Activated T-helper 1 cell treated with Interleukin-2 at 50 U/mL for 16 hours (primary cell): ENCODE results near the gene SLC16A11.
"Not testable (repeated sequence)": the region's sequence is repeated elsewhere in the genome, so short reads cannot be mapped to it uniquely, and the experiment has no call there.

ENCODE experiments used
- DNase-seq: peaks from one replicate; pipeline ENCODE4 v3.0.0-alpha.2; 2020; ENCODE audit warnings: low read depth

SLC16A11 gene

GRCh38 chr17:7043497-7044198 is at the start of gene SLC16A11:
Gene SLC16A11 (minus strand): TSS chr17:7044092. CDS start chr17:7043513, 579 bp downstream.
- no peak for DNase-seq

DNA sequence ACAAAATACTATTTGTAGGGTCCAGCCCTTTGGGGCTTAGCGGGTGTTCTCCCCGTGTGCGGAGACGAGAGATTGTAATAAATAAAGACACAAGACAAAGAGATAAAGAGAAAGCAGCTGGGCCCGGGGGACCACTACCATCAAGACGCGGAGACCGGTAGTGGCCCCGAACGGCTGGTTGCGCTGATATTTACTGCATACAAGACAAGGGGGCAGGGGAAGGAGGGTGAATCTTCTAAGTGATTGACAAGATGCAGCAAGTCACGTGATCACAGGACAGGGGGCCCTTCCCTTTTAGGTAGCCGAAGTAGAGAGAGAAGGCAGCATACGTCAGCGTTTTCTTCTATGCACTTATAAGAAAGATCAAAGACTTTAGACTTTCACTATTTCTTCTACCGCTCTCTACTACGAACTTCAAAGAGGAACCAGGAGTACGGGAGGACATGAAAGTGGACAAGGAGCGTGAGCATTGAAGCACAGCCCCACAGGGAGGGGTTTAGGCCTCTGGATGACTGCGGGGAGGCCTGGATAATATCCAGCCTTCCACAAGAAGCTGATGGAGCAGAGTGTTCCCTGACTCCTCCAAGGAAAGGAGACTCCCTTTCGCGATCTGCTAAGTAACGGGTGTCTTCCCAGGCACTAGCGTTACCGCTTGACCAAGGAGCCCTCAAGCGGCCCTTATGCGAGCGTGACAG is 47.6 kb upstream of the SLC16A11 start:
- DNase-seq = not testable (repeated sequence)

DNA sequence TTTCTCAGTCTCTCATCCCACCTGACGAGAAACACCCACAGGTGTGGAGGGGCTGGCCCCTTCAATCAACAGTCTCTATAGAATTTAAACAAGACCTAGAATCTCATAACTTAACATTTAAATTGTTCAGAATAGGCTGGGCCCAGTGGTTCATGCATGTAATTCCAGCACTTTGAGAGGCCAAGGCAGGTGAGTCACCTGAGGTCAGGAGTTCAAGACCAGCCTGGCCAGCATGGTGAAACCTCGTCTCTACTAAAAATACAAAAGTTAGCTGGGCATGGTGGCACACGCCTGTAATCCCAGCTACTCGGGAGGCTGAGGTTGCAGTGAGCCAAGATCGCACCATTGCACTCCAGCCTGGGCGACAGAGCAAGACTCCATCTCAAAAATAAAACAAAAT is 45.7 kb upstream of the SLC16A11 start:
- not testable (repeated sequence) for DNase-seq

DNA sequence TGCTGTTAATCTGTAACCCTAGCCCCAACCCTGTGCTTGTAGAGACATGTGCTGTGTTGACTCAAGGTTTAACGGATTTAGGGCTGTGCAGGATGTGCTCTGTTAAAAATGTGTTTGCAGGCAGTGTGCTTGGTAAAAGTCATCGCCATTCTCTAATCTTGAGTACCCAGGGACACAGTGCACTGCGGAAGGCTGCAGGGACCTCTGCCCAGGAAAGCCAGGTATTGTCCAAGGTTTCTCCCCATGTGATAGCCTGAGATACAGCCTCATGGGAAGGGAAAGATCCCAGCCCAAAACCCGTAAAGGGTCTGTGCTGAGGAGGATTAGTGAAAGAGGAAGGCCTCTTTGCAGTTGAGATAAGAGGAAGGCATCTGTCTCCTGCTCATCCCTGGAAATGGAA is 44.5 kb upstream of the SLC16A11 start:
- not testable (repeated sequence) for DNase-seq

DNA sequence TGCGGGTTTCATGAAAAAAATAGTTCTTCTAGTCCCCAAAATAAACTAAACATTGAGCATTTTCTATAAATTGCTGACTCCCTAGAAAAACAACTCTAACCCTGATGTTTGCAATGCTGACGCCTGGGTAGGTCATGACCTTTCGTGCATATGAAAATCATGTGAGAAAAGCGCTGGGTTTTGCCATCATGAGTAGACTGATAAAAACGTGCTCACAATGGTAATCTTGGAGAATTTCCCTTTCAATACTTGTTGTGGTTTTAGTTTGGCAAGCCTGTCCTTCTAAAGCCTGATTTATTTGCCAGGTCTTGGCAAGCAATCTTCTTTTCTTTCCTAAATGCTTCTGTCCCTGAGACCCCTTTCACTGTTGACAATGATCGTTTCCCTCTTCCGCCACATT is 40.2 kb upstream of the SLC16A11 start:
- no peak for DNase-seq

GRCh38 chr17:7083592-7083991 is 39.7 kb upstream of the SLC16A11 start:
- no peak for DNase-seq

DNA sequence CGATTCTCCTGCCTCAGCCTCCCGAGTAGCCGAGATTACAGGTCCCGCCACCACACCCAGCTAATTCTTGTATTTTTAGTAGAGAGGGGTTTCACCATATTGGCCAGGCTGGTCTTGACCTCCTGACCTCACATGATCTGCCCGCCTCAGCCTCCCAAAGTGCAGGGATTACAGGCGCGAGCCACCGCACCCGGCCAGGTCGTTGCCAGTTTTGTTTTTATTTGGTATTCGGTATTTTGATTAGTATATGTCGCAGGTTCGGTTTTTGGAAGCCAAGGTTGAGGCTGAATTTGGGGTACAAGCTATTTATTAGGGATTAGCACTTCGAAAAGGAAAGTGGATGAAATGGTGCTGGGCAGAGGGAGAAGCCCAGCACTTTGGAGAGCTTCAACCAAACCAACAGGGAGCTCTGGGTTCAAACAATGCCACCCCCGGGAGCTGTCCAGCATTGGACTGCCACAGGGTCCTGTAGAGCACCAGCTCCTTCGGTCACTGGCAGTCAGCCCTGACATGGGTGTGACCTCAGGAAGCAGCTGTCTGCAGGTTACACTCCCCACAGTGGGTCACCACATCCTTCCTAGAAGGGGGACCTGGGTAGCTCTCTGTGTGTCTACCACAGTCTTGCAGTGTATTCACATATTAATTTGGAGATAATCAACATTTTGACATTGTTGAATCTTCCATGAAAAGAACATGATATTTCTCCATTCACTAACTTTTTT is 37.6 kb upstream of the SLC16A11 start:
- DNase-seq = no peak

GRCh38 chr17:7080456-7081041 is 36.7 kb upstream of the SLC16A11 start:
- DNase-seq = no peak

DNA sequence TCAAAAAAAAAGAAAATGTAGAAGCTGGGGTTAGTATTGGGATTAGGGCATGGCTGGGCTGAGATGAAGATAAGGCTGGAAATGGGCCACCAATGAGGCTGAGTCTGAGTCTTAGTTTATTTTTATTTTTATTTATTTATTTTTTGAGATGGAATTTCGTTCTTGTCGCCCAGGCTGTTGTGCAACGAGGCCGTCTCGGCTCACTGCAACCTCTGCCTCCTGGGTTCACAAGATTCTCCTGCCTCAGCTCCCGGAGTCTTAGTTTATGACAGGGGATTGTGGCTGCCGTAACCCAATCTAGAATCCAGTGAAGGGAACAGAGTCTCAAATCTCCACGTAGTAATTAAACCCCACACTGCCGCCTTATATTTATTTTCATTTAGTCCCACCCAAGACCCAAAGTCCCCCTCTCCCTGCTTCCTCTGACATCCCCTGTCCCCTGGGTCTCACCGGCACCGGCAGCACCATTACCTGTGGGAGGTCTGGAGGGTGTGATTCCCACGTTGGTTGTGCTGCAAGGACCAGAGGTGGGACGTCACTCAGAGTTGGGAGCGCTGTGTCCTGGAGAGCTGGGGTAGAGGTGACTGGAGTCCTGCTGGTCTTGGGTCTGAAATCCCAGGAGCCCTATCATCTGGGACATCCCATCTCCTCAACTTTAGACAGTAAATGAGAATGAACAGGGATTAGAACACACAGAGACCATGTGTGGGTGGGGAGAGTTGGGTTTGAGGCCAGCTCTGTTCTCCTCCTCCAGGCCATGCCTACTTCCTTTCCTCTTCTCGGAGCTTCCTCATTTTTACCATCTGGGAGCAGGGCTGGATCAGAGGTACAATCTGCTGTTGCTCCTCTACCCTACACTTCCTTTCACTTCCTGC is 35.9 kb upstream of the SLC16A11 start, which contains the start of gene CLEC10A:
Gene CLEC10A, minus strand, starts transcription at position 671 of the 875 bp plus-strand sequence. CDS start 1,439 bp downstream, outside the sequence.
- no peak for DNase-seq

GRCh38 chr17:7078711-7079110 is 34.8 kb upstream of the SLC16A11 start:
- DNase-seq = no peak

GRCh38 chr17:7077911-7078546 is 34.1 kb upstream of the SLC16A11 start:
- DNase-seq = no peak

DNA sequence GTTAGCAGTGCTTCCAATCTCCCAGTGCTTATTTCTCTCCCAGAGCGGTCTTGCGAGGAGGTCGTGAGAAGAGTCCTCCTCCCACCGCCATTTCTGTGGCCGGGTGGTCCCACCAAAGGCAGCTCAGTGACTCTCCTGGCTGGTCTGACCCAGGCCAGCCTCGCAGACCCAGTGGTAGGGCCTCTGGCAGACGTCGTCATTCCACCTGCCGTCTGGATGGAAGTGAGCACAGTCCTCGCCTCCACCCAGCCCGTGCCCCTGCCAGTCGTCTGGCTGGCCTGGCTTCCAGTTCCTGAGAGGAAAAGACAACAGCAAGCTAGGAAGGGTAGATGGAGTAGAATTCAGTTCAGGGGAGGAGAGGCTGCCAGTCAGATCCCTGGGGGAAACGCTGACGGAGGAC is 31.0 kb upstream of the SLC16A11 start:
- no peak for DNase-seq

DNA sequence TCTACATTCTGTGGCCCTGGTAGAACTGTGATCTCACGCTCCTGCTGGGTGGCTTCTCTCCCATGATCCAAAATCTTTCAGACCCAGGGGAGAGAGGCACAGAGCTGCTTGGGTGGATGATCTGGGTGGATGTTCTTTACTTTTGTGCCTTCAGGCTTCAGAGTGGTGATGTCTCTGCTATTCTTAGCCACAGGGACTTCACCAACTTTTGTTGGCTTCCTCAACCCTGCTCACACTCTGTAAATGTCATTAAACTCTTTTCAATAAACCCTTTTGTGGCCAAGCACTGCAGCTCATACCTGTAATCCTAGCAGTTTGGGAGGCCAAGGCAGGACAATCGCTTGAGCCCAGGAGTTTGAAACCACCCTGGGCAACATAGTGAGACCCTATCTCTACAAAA is 28.5 kb upstream of the SLC16A11 start:
- DNase-seq = no peak

- DNase-seq = no peak
These were observed 26.8 kb upstream of the SLC16A11 start for GRCh38 chr17:7070712-7071111.

DNA sequence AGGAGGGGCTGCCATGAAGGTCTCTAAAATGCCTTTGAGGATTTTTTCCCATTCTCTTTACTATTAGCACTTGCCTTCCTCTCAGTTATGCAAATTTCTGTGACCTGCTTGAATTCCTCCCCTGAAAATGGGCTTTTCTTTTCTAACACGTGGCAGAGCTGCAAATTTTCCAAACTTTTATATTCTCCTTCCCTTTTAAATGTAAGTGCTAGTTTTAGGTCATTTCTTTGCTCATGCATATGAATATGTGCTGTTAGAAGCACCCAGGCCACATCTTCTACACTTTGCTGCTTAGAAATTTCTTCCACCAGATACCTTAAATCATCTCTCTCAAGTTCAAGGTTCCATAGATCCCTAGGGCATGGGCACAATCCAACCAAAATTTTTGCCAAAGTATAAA is 24.4 kb upstream of the SLC16A11 start:
- DNase-seq = no peak

GRCh38 chr17:7067198-7067597 is 23.3 kb upstream of the SLC16A11 start:
- DNase-seq = no peak

DNA sequence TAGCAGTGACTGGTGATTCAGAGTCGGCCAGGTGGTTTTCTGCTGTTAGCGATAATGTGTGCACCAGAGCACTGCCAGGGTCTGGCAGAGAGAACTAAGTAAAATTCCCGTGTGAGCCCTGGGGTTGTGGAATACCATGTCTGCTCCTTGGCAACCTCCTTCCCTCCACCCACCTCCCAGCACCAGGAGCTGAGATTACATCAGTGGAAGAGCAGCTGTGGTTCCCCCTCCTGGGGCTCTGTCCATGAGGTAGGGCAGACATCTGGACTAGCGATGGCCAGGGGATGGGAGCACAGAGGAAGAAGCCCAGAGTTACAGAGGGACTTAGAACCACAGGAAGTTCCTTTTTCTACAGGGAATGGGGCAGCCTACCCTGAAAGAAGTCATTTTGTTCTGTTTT is 20.4 kb upstream of the SLC16A11 start:
- DNase-seq = no peak

DNA sequence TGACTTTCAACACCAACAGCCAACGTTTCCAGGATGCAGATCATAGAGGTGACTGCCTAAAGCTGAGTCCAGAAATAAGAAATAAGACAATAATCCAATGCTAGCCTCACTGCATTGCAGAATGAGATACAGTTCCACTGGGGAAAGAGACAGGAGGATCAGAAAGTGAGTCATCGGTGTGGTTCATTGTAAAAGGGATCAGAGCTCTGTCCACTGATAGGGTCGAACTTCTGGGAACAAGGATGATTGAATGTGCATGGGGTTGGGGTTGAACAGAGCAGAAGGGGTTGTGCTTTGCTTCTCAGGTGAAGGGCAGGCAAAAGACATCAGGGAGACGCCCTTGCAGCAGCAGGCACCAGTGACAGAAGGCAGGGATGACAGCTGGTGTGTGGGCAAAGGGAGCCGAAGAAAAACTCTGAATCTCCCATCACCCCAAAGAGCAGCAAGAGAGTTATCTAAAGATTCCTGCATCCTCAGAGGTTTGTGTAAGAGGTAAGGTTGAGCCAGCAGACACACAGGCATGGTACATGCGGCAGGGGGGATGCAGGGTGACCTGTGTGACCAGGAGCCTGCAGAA is 19.7 kb upstream of the SLC16A11 start:
- no peak for DNase-seq

- DNase-seq = no peak
These were observed 16.4 kb upstream of the SLC16A11 start for GRCh38 chr17:7060165-7060891.
